Keratinocyte (primary cell): ENCODE results near the gene PCDH9.

ENCODE experiments used
- CTCF ChIP-seq, 3 experiments: IDR thresholded peaks in 1 of 3; conservative IDR thresholded peaks in 1 of 3; optimal IDR thresholded peaks in 1 of 3; 2 replicates in 2 of 3; 3 replicates in 1 of 3; pipeline versions ENCODE3 to v1.5.1; 2011; ENCODE audit warnings: low read length in 3 of 3, mild to moderate bottlenecking in 3 of 3, moderate library complexity in 2 of 3, control low read depth in 1 of 3, inconsistent platforms in 1 of 3; ENCODE audit not compliant: insufficient read depth in 2 of 3; ENCODE audit errors: extremely low read depth in 1 of 3
- EZH2 ChIP-seq: IDR thresholded peaks from one replicate; pipeline ENCODE4 v1.6.1; 2012; ENCODE audit warnings: inconsistent platforms, mild to moderate bottlenecking, low read length, moderate library complexity

DNA sequence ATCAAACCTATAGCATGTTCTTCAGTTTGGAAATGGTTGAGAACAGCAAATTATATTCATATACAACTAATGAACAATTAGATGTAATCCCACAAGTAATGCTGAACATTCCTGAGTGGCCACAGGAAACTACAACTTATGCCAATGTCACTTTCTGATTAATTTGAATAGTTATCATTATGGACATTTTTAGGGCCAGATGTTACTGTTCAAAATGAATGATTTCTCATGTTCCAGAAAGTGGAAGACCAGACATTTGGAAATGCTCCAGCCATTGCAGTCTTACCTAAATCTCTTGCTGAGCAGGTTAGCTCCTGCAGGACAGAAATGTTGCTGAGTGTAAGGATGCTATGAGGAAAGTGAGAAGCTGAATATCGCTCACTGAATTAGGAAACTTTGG, 819.8 kb downstream of the PCDH9 start:
- TF ChIP-seq CTCF (optimal IDR thresholded peaks at IDR 0.05 in 1 of 3, IDR thresholded peaks at IDR 0.05 in 1 of 3, conservative IDR thresholded peaks at IDR 0.05 in 1 of 3; ENCODE audit: extremely low read depth in 1 of 3, insufficient read depth in 2 of 3, low read length in 3 of 3), result no peak
- no peak for TF ChIP-seq EZH2
